CD4-positive, alpha-beta T cell treated with Interleukin-17A for 4 hours (primary cell): Measurements from ENCODE around the gene ZDHHC1.

ENCODE experiments used
- DNase-seq: peaks from one replicate; pipeline ENCODE4 v3.0.0-alpha.2; 2020; ENCODE audit warnings: mixed read lengths

The ZDHHC1 gene

GRCh38 chr16:67415872-67416793 is at the start of gene ZDHHC1:
Gene ZDHHC1 (minus strand): TSS chr16:67416477. CDS start chr16:67407775, 8,702 bp downstream.
- DNase-seq: peak; percentile 52

DNA sequence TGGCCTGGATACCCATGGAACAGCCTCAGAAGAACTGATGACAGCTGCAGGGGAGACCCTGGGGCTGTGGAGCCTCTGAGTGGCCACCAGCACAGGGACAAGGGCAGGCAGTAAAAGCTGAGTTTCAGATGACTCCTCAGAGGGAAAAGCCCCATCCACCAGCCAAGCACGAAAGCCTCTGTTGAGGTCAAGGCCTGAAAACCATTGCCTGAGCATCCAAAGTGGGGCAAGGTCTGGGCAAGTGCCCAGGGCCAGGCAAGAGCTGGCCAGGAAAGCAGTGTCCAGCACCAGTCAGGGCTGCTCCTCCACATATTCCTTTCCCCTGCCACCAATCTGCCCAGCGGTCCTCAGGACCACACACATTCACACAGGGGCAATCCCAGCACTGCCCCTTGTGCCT is 48.3 kb upstream of the ZDHHC1 start:
- DNase-seq: no peak

GRCh38 chr16:67463691-67464090 is 47.4 kb upstream of the ZDHHC1 start:
- DNase-seq: no peak

DNA sequence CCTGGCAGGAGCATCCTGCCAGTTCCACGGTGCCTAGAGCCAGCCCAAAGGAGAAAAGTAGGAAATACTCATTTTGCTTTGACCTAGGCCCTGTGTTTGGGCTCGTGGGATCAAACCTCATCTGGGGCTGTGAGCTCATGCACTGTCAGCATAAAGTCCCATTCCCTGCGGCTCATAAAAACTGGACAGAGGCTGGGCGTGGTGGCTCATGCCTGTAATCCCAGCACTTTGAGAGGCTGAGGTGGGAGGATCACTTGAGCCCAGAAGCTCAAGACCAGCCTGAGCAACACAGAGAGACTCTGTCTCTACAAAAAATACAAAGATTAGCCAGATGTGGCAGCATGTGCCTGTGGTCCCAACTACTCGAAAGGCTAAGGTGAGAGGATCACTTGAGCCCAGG is 46.8 kb upstream of the ZDHHC1 start:
- no peak for DNase-seq

DNA sequence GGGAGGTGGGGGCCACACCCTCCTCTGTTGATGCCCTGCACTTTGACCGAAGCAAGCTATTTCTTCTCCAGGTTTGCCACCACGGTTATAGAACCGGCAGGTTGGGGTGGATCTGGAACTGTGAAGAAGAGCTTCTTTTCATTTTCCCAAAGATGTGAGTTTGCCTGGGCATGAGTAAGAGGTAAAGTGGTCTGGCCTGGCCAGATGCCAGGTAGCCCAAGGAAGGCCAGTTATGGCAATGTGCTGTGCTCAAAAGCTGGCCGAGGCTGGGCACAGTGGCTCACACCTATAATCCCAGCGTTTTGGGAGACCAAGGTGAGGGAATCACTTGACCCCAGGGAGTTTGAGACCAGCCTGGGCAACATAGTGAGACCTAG is 46.0 kb upstream of the ZDHHC1 start:
- no peak for DNase-seq

GRCh38 chr16:67461600-67462278 is 45.5 kb upstream of the ZDHHC1 start:
- no peak for DNase-seq

DNA sequence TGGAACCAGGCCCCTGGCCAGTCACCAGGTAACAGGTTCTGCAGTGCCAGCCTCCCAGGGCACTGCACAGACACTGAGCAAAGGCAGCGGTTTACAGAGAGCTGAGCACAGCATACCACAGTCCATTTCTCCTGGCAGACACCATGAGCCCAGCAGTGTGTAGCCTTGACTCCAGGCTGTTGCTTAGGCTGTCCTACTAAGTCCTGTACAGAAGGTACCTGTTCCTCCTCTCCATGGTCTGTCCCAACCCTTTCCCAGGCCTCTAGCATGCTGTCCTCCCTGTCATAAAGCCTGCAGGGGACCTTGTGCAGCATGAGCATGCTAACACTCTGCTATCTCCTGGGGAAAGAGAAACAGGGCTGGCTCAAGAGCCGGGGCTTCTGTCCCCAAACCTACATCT is 44.7 kb upstream of the ZDHHC1 start:
- no peak for DNase-seq

- no peak for DNase-seq
These were observed 43.9 kb upstream of the ZDHHC1 start for GRCh38 chr16:67460168-67460567.

DNA sequence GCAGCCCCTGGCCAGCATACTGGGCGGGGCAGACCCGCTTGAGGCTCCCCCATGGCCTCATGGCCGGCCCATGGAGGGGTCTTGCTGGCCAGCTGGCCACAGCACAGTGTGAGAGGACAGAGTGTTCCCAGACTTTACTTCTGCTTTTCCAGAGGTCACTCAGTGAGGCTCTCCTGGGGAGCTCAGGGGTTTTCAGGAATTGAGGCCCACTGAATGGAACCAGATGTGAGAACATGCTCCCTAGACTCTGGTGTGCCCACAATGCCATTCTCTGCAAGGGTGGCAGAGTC is 43.5 kb upstream of the ZDHHC1 start:
- no peak for DNase-seq

DNA sequence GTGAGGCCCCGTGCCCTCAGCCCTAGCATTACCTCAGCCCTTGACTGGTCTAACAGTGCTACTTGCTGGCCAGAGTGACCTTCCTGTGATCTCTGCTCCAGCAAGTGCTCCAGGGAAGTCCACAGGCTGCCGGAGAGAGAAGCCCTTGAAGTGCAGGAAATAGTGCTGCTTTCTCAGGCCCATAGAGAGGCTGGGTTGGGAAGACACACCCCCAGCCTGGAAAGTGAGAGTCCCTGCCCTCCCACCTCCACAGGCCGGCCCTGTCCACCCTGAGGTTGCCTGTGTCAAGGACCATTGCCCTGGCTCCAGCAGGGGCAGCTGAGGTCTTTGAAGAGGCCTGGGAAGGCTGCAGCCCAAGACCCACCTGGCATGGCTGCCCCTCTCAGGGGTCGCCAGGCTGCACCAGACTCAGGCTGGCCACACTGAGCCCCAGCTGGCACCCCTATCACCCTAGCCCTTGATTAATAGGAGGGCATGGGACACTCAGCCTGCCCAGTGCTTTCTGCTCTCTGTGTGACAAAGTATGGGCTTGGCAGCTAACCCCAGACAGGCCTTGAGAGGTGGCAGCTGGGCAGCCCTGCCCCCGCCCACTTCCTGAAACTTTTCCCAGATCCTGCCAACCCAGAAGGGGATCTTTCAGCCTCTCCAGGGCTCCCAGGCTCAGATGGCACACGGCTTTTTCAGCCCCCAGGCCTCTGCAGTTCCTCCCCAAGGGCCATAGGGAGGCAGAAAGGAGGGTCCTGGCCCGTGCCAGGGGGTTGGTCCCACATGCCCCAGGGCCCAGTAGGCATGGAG is 43.0 kb upstream of the ZDHHC1 start:
- DNase-seq: no peak

- no peak for DNase-seq
These were observed 41.9 kb upstream of the ZDHHC1 start for GRCh38 chr16:67458121-67458641.

DNA sequence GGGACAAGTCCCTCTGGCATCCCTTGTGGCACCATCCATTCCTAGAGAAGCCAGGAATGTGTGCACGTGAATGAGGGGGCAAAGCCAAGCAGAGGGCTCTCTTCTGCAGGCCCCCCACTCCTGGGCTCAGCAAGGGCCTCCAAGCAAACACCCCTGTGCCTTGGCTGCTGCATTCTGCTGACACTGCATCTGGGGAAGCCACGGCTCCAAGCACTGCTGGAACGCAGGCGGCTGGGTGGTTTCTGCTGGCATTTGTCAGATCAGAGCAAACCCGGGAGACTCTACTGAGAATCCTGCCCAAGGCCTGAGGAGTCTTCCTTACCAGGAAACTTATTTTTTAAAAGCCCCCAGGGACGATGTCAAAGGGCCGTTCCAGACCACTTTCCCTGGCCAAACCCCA is 41.3 kb upstream of the ZDHHC1 start:
- no peak for DNase-seq

DNA sequence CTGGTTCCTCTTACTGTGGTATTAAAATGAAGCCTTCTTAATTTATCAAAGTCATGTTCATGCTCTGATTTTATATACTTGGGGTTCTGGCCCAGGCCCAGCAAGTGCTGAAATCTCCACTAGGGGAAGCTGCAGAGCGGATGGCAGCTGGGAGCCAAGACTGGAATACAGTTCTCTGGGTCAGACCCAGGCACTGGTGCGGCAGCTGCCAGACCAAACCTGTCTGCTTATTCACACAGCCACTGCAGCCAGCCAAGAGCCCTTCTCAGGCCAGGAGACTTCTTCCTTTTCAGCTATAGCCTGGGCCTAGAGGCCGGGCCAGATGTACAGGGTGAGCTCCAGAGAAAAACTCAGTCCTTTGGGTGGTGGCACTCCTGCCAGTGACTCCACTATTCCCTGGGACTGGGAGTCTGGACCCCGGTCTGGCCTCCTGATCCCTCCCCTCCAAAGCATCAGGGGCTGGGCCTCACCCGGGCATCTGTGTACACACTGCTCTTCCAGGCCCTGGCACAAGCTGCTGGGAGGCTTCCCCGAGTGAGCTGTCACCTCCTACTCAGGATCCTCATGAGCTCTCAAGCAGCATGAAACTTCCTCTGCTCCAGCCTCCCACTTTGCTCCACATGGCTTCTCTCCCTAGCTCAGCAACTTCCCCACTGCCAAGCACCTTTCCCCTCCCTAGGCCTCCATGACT is 40.3 kb upstream of the ZDHHC1 start:
- no peak for DNase-seq

DNA sequence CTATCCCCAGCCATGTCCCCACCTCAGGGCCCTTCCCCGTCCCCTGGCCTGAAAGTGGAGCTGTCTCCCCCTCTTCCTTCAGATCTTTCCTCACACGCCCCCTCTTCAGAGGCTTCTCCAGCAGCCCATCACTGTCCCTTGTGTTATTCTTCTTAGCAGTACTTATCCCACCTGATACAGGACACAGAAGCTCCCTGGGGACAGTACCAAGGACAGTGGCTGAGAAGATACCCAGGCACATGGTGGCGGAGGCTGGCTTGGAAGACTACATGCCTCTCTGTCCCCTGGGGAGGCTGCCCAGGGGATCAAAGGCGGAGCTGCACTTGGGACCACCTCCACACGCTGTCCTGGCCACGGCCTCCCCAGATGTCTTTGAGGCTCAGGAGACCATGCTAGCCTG is 38.6 kb upstream of the ZDHHC1 start:
- no peak for DNase-seq

GRCh38 chr16:67454104-67454503 is 37.8 kb upstream of the ZDHHC1 start:
- DNase-seq: no peak

DNA sequence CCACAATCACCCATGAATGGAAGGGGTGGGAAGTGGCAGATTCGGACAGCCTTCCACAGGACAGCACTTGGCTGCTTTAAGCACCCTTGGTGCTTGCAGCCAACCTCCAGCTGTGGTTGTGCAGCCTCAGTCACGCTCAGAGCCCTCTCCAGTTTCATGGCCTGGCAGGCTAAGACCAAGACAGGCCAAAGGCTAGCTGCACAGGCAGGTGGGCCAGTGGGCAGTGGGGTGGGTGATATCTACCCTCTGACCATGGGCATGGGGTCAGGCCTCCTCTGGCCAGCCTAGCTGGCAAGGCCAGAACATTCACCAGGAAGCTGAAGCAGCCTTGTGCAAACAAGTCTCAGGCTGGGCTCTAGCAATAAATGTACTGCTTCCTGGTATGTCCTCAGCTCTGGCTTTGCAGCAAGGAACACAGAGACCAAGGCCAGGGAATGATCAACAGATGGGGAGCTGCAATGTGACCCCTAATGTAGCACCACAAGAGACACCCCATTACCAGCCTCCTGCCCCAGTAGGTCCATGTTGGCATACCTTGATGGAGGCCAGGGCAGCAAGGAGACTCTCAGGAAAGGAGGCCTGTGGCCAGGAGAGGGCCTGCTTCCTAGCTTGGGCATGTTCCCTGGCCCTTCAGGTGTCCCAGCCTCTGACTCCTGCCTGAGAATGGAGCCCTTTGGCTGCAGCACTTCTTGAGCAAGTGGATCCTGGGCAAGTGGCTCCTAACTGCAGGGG is 35.6 kb upstream of the ZDHHC1 start:
- no peak for DNase-seq

DNA sequence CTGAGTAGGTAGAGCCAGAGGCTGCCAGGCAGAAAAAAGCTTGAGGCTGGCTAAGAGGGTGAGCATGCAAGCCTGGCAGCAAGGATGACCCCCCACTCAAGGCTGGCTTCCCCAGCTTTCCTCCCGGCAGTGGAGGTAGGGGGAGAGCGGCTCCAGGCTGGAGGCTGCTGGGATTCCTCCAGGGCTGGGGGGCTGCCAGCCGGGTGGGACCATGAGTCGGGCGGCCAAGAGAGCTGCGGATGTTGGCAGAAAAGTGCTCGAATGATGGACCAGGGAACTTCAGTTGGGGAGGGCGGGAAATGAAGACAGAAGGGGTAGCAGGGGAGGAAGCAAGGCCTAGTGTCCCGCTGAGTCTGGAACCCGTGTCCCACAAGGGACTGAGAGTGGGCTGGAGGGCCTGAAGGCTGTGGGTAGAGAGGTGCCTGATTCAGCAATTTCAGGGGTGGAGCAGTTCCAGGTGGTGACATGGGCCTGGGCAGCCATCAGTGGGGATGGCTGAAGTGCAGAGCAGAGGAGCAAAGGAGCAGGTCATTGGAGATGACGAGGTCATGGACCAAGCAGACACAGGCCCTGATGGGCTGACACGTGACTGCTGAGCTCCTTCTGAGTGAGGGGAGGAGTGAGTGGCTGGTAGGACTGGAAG is 34.9 kb upstream of the ZDHHC1 start:
- no peak for DNase-seq

DNA sequence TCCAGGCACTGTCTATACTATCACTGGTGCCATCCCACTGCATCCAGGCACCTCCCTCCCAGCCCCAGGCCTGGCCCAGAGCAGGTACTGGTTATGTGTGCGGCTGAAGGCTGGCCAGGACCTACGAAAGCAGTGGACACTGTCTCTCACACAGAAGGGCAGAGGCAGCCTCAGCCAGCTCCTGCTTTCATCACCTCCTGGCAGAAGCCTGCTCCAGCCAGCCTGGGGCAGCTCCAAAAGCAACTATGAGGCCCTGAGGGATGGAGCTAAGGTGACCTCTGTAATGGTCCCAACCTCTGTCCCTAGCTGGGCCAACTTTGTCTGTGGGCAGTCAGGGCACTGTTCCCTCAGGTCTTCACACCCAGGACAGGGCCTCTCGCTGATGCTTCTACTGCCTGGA is 33.5 kb upstream of the ZDHHC1 start:
- no peak for DNase-seq

GRCh38 chr16:67449336-67449735 is 33.1 kb upstream of the ZDHHC1 start:
- no peak for DNase-seq

GRCh38 chr16:67448580-67448979 is 32.3 kb upstream of the ZDHHC1 start:
- no peak for DNase-seq

DNA sequence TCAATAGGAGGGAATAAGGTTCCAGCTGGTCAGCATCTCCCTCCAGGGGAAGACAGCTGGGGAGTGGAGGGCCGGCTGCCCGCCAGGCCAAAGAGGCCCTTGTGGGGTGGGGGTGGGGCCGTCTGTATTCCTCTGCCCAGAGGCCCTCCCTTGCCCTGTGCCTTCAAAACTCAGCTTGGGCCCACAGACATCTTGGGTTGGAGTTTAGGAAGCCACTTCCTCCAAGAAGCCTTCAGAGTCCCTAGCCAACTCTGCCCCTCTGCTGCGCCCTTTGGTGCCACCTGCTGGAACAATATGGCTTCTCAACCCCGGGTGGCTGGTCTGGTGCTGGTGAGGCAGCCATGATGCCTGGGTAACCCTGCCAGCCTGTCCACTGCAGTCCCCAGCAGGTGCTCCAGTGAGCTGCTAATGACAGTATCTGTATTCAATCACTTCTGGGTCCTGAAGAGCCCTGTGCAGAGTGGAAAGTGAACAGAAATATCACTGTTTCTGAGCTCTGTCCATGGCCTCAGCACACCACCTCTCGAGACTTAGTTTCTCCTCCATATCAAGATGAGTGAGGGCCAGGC is 31.3 kb upstream of the ZDHHC1 start:
- DNase-seq: peak; percentile 57
